Activated T-cell treated with anti-CD3 and anti-CD28 coated beads for 1 hour (primary cell): ENCODE measurements around the gene CPED1.
"Not testable (repeated sequence)": the region's sequence is repeated elsewhere in the genome, so short reads cannot be mapped to it uniquely, and the experiment has no call there.

ENCODE experiments used
- DNase-seq: peaks from one replicate; pipeline ENCODE4 v3.0.0-alpha.2; 2020; ENCODE audit warnings: low read depth

The CPED1 gene

DNA sequence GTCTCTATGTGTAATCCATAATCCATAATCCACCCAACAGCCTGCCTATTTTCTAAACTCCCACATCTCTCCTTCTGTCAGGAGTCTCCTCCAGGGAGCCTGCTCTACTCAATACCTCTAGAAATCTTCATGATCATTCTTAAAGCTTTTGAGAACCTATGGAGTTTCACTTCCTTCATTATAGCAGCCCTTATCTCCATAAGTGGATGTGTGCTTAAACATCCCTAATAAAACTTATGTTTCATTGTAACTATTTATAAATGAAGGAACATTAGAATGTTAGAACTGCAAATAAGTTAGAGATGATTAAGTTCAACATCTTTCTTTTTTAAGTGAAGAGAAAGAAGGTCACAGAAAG, 8.5 kb downstream of the CPED1 start:
- no peak for DNase-seq

DNA sequence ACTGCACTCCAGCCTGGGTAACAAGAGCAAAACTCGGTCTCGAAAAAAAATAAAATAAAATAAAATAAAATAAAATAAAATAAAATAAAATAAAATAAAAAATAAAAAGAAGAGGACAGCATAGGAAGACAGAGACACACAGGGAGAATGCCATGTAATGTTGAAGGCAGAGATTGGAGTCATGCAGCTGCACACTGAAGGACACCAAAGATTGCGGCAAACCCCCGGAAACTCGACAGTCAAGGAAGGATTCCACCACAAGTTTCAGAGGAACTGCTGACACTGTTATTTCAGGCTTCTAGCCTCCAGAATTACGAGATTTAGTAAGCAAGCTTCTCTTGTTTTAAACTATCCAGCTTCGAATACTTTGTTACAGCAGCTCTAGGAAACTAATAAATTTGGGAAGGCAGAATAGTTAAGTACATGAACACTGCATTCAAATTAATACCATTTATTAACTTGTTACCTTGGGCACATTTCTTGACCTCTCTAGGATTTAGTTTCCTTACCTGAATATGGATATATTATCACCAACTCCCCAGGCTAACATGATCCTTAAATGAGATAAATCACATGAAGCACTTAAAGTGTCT, 9.5 kb downstream of the CPED1 start:
- DNase-seq = no peak

DNA sequence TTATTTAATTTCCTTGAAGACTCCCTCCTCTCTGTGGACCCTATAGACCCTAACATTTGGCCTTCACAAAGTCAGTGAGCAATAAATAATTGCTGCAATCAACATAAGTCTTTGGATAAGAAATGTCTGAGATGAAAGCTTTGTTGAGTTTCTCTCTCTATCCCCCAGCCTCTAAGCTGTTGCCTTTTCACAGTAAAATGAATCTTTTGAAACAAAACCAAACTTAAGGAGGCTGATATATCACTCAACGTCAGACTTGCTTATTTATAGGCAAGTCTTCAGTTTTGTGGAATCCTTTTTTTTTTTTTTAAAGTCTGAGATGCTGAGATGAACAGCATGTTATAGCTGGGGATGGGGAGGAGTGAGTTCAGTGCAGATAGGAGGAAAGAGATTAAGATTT, 10.0 kb downstream of the CPED1 start:
- no peak for DNase-seq

DNA sequence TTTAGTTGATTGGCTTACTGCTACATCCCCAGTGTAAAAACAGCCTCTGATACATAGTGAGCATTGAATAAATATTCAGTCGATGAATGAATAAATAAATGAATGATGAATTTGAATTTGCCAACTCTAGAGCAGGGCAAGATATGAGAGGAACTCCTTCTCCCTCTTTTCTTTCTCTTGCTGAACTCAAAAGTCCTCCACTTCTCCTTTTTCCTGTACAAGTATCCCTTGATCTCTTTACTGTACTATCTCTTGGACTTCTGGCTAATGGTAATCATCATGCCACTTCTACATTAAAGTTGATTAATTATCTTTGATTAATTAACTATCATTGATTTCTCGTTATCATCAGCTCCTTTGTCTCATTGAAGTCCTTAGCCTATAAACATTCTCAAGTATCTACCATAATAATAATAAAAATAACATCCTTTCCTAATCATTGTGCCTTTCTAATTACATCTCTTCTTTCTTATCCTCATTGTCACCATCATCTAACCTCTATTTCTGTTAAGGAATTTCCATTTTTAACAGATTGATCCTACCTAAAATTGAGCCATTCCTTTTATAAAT, 10.6 kb downstream of the CPED1 start:
- no peak for DNase-seq

DNA sequence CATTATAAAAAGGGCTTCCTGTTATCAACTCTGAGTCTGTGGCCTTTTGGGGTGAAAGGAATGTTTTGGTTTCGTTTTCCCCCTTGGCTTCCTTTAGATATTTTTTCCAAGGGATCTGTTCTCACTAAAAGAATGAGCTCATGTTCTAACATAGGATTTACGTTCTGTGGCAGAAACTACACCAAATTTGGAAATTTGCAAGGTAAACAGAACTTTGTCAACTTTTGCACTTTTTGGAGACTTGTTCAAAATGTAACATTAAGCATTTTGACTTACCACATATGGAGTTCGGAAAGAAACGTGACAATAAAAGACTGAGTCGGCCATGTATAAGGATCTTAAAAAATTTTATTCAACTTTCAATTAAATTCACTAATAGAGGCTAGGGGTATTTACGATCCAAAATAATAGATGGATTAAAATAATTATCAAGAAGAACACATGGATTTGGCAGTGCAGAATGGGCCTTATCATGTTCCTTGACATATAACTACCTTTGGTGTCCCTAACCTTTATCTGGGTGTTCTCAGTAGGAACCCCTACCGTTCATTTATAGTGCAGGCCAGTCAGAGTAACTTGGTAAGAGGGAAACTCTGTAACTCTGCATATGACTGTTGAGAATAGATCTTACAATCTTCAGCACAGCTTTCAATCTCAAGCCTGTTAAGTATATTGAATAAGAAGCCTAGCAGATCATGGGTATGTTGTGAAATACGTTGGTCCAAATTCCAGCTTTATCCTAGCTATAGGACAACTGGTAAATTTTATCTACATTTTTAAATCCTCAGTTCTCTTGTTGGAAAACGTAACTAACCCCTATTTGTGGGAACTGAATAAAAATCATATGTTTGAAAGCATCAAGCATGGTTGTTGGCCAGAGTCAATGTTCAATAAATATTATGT, 11.8 kb downstream of the CPED1 start:
- no peak for DNase-seq

DNA sequence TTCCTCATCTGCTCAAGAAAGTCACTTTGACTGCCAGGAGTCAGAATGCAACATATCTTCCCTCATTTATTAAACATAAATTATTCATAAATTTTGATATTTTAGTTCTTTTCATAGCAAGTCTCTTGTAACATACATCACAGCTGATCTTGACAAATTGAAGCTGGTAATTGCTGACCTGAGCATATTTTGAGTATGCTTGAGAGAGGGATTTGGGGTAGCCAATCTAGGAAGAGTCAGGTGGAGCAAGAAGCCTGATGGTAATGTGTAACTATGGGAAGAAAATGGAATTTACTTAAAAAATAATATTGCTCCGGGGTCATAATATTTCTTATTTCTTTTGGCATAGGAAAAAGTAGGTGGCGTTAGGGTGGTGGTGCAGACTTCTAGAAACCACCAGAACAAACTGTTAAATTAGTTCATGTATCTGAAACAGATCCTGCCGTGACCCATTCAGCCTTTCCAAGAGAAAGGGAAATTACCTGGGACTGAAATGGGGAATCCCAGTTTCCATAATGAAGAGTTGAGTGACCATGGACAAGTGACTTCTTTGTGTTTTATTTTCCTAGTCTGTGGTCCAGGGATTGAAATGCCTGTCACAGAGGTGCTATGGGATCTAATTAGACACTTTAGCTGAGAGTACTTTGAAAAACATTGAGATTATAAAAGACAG, 12.9 kb downstream of the CPED1 start:
- DNase-seq = no peak

DNA sequence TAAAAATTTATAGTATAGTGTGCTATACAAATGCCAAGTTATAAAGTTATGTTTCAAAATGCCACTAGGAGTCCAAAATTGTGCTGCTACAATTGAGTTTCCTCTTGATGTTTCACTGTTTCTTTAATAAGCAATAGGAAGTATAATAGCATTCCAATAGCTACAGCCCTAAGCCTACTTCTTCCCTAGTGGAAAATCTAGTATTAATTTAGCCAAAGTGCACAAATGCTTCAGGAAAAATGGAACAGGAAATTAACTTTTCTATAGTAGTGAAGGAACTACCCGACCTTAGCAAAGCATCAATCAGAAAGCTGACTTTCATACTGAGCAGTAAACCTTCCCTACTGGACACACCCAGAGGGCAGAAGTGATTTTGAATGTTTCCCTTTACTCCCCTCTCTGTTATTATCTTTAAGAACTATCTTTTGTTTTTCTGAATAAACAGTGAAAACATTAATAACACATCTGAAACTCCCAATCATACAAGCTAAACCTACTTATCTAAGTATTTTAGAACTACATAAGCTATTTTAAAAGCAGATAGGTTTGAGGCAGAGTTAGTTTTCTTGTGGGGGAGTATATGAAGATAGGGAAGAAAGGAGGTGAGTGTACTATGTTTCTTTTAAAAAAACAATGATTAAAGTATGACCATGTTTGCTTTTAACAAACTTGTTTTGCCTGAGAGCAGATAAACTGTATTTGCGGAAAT, 13.7 kb downstream of the CPED1 start:
- no peak for DNase-seq

DNA sequence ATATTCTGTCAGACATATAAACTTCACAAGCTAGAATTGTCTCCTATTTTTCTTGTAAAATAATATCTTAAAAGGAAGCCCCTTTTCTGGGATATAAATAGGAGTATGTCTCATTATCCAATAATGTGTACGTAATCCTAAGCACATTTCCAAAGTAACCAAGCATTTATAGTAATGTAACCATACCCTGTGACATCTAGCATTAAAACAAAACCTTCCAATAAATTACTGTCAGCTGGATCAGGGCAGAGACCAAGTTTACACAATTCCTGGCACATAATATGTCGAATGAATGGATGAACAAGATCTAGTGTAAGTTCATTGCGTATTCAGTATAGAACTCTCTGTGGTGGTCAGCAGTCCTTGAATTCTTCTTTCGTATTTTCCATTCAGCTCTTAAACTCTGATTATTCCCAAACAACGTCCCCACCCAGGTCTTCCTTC, 14.3 kb downstream of the CPED1 start:
- DNase-seq = no peak

DNA sequence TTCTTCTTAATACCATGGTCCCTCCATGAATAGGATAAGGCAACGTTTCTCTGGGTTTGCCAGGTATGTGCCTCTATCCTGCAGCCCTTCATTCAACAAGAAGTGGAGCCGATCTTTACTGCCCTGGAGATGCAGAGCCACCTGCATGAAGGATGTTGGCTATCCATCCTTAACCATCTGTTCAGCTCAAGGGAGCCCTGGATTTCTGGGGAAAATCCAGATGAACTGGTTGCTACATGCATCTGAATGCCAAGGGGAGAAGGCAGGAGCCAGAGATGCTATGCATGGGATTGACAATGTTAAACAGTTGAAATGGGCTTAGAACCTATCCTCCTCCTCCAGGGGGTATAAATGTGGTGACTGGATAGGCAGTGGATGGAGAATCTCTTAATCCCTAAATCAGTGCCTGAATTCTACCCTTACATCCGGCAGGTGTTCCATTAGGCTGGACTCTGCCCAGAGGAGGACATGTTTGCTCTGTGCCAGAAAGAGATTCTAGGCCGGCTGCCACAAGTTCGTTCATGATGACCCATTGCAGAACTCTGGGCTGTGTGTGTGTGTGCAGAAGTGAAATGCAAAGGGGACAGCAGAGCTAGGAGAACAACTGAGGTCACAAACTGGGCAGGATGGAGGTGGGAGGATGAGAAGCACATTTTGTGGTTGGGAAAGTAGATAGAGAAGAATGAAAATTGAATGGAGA, 15.6 kb downstream of the CPED1 start:
- no peak for DNase-seq

DNA sequence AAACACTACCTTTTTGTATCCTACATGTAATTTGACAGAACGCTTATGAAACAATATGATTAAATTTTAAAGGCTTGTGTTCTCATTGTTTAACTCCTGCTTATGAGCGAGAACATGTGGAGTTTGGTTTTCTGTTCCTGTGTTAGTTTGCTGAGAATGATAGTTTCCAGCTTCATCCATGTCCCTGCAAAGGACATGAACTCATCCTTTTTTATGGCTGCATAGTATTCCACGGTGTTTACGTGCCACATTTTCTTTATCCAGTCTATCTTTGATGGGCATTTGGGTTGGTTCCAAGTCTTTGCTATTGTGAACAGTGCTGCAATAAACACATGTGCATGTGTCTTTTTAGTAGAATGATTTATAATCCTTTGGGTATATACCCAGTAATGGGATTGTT, 16.5 kb downstream of the CPED1 start:
- DNase-seq = not testable (repeated sequence)

DNA sequence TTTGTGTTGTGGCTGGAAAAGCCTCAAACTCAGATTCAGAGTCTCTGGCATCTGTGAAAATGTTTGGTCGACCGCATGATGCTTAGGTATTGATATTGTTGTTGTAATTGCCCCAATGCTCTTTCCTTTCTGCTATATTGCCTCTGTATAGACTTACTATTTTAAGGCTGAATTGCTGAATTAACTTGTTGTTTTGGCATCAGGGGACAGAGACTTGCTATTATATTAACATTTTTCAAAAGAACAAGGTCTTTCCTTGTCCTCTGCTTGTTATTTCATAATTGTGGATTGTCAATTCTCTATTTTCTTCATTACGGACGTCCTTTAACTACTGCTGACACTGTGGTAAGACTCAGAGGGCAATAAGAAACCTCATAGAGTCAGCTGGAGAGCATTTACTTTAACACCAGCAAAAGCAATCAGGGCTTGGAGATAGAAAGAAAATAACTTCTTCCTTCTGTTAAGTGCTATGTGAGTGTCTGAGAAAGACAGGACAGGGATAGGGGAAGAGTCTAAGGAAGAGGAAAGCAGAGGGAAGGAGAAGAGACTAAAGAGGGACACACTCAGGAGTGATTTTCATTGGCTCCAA, 17.6 kb downstream of the CPED1 start:
- no peak for DNase-seq

DNA sequence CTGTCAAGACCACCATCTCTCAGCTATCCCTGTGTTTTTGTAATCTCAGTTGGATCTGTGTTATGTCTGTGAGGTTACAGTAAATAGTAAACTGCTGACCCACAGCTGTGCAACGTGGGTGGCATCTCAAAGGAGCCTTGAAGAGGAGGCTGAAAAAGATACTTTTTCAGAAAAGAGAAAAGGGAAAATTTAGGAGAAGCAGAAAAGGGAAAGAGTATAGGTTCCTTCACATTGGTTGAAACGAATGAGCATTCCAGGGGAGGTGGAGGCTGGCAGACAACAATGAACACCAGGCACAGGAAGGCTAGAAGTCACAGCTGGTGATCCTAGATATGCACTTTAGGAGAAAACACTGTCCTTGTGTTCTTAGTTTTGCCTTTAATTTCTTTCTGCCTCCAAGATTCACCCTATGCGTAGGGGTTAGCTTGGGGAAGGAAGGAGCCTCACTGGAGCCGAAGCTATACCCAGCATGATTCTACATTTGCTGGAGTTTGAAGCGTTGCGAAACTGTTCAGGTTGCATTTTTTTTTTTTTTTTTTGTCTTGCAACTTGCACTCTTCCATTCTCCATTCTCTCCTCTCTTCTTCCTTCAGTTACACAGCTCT, 18.3 kb downstream of the CPED1 start:
- DNase-seq = no peak

DNA sequence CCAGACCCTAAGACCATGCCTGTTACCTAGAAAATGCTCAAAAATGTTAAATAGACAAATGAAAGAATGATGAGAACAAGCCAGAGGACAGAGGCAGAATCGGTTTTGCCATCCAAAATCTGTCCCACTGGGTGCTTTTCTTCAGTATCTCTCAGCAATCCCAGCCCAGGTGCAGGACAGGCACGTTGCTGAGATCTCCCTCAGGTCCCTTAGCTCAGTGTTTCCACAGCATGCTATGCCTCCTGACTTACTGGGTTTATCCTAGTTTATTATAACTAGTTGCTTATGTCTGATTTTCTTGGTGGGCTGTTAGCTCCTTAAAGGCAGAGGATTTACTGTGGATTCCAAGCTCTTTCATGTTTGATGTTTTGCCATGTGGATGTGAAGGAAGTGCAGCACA, 20.3 kb downstream of the CPED1 start:
- no peak for DNase-seq

DNA sequence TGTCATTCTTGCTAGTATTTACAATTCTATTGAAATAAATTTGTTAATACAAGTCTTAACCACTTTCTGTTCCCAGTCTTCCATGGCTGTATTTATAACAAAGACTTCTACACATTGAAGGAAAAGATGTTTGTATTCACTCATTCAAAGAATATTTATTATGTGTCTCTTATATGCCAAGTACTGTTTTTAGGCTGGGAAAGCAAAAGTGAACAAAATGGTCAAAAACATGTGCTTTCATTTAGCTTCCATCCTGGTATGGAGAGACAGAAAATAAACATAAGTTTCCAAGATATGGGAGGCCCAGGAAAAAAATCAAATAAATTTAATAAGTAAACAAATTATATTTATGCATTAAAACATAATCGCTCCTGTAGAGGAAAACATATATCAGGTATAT, 22.9 kb downstream of the CPED1 start:
- DNase-seq = no peak

DNA sequence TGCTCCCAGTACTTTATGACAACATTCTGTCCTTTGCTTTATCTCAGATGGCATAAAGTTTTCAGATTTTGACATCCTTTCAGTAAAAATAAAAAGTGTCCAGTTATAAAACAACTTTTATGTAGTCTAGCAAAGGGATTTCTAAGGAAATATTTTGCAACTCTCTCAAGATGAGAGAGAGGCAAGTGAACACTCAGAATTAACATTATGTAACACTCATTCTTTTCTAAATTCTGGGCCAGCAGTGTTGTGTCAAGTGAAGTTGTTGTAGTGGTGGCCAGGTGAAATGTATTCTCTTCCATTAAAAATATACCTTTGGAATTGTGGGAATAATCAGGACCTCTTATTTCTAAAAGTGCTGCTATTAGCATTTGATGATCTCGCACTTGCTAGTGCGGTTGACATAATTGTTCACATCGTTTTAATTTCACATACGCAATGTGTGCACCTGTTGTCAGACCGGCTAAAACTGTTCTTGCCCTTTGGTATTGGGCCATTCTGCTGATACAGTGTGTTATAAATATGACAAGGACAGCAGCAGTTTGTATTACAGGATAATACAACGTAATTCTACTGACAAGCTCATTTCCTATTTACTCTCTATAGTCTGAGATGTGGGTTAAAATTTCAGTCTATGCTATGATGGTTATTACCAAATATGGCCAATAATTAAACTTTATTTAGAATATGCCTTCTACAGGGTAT, 23.8 kb downstream of the CPED1 start:
- DNase-seq = no peak

DNA sequence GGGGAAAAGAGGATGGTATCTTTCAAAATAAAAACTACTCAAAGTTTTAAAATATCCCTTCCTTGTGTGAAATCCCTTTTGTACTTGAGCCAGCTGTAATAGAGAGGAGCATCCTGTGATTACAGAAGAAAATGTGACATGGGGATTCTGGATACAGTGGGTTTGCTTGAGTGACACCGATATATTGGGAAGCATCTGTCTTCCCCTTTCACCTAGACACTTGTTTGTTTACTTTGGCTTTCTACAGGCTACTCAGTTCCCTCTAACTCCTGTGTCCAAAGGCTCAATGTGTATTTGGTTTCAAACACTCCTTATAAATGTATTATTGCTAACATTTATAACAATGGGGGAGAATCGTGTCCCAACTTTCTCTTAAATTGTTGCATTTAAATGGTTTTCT, 24.4 kb downstream of the CPED1 start:
- no peak for DNase-seq

DNA sequence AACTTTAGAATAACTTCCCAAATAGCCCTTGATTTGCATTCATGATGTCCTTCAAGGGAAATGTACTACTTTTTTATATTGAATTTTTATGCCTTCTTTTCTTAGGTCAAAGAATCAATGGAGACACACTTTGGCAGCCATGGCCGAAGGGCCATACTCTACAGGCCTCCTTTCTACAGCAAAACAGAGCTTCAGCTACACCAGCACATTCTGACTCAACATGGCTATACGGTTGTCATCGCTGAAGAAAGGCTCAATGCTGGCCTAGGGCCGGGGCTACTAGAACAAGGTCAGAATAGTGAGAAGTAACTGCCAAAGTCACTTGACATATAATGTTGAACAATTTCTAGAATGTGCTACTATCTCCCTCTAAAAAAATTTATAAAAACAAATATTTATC, 27.0 kb downstream of the CPED1 start:
- no peak for DNase-seq

DNA sequence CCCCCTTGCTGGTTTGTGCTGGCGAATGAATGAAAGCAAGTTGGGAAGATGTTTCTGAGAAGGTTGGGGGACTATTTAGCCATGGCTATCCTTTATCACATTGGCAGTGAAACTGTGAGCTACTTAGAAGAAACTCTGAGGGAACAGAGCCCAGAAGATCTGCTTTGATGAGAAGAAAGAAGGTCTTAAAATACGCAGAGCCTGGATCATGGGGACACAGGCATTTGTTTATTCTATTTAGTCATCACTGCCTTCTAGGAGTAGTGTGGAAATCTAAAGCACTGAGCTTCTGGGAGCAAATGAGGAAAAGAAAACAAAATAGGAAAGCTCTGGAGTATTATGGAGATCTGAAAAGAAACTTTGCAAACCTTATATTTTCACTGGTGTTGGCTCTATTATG, 28.5 kb downstream of the CPED1 start:
- no peak for DNase-seq

DNA sequence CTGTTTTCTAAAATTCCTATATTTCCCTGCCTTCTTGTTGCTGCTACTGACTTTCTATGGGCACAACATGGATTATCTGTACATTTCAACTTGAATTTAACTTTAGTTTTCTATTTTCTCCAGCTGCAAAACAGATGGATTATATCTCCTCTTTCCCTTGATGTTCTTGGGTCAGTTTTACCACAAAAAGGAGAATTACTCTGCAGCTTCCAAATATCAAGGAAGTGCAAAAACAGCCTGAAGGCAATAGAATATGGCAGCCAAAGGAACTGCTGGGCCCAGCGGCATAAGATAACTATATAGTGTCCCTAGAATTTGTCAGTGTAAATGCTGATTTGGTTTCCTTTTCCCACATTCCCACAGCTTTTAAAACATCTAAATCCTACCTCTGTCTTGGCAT, 29.1 kb downstream of the CPED1 start:
- DNase-seq = no peak

DNA sequence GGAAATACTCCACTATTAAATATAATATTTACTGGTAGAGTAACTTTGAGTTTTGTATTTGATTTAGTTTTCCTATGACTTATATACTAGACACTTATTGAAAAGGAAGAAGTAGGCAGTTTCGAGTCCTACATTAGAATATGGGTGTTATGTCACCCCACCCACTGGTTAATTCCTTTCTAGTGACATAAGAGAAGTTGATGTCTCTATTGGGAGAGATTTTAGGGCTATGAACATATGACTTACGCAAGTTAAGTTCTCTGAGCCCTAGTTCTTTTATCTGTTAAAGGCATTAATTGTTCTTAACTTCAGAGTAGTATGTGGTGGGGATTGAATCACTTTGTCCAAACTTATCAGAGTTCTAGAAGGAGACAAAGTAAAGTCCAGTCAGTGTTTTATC, 30.5 kb downstream of the CPED1 start:
- no peak for DNase-seq
